ENCODE data around the gene PNKP.

DNA sequence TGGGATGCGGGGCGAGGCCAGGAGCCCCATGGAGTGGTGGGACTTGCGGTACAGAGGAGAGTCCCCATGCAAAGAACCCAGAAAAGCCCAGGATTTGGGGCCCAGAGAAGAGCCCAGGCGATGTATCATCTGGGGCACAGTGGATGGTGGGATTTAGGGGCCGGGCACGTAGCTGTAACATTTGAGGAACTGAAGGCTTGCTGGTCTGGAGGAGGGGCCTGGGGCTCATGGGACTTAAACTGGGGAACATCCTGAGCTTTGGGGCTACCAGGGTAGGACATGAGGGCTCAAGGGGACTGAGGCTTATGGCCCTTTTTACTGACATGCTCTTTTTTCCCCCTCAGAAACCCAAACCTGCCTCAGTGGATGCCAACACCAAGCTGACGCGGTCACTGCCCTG, 35.8 kb downstream of the PNKP start:
- no peak for TF ChIP-seq POLR2AphosphoS5 (IDR thresholded peaks at IDR 0.05; ENCODE audit: low read depth, low read length)
- TF ChIP-seq RXRA (IDR thresholded peaks at IDR 0.05; ENCODE audit: insufficient read depth, low read depth, low read length), result no peak
- TF ChIP-seq RFX5 (IDR thresholded peaks at IDR 0.05; ENCODE audit: borderline replicate concordance, low read depth, low read length), result no peak
- TF ChIP-seq, protein P1, sequence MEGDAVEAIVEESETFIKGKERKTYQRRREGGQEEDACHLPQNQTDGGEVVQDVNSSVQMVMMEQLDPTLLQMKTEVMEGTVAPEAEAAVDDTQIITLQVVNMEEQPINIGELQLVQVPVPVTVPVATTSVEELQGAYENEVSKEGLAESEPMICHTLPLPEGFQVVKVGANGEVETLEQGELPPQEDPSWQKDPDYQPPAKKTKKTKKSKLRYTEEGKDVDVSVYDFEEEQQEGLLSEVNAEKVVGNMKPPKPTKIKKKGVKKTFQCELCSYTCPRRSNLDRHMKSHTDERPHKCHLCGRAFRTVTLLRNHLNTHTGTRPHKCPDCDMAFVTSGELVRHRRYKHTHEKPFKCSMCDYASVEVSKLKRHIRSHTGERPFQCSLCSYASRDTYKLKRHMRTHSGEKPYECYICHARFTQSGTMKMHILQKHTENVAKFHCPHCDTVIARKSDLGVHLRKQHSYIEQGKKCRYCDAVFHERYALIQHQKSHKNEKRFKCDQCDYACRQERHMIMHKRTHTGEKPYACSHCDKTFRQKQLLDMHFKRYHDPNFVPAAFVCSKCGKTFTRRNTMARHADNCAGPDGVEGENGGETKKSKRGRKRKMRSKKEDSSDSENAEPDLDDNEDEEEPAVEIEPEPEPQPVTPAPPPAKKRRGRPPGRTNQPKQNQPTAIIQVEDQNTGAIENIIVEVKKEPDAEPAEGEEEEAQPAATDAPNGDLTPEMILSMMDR (IDR thresholded peaks at IDR 0.05; ENCODE audit: control extremely low read depth in 1 of 3, insufficient read depth in 1 of 3, low read depth in 1 of 3, low read length in 3 of 3), result no peak
- TF ChIP-seq SAP30 (IDR thresholded peaks at IDR 0.05; ENCODE audit: insufficient read depth, insufficient replicate concordance, low read length), result no peak
- TF ChIP-seq RAD21 (IDR thresholded peaks at IDR 0.05 in 1 of 2, conservative IDR thresholded peaks at IDR 0.05 in 1 of 2; ENCODE audit: low read depth in 2 of 2, low read length in 2 of 2), result no peak
- TF ChIP-seq POLR2A (IDR thresholded peaks at IDR 0.05; ENCODE audit: control extremely low read depth in 1 of 2, low read depth in 2 of 2, low read length in 2 of 2), result no peak
- TF ChIP-seq TAF1 (IDR thresholded peaks at IDR 0.05; ENCODE audit: low read depth, low read length), result no peak
- no peak for TF ChIP-seq CREB1 (IDR thresholded peaks at IDR 0.05)
- no peak for TF ChIP-seq ZNF274 (IDR thresholded peaks at IDR 0.05; ENCODE audit: borderline replicate concordance, extremely low read depth, low read length)
- no peak for TF ChIP-seq EZH2 (IDR thresholded peaks at IDR 0.05; ENCODE audit: low read depth, low read length, severe bottlenecking)
- no peak for TF ChIP-seq JUND (IDR thresholded peaks at IDR 0.05; ENCODE audit: low read length)
- TF ChIP-seq NRF1 (IDR thresholded peaks at IDR 0.05; ENCODE audit: low read depth, low read length), result no peak

Data from H1 (cell line).